ENCODE measurements around the gene TOR1AIP1.
"Not testable (repeated sequence)": the region's sequence is repeated elsewhere in the genome, so short reads cannot be mapped to it uniquely, and the experiment has no call there.

Gene TOR1AIP1, protein sequence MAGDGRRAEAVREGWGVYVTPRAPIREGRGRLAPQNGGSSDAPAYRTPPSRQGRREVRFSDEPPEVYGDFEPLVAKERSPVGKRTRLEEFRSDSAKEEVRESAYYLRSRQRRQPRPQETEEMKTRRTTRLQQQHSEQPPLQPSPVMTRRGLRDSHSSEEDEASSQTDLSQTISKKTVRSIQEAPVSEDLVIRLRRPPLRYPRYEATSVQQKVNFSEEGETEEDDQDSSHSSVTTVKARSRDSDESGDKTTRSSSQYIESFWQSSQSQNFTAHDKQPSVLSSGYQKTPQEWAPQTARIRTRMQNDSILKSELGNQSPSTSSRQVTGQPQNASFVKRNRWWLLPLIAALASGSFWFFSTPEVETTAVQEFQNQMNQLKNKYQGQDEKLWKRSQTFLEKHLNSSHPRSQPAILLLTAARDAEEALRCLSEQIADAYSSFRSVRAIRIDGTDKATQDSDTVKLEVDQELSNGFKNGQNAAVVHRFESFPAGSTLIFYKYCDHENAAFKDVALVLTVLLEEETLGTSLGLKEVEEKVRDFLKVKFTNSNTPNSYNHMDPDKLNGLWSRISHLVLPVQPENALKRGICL

DNA sequence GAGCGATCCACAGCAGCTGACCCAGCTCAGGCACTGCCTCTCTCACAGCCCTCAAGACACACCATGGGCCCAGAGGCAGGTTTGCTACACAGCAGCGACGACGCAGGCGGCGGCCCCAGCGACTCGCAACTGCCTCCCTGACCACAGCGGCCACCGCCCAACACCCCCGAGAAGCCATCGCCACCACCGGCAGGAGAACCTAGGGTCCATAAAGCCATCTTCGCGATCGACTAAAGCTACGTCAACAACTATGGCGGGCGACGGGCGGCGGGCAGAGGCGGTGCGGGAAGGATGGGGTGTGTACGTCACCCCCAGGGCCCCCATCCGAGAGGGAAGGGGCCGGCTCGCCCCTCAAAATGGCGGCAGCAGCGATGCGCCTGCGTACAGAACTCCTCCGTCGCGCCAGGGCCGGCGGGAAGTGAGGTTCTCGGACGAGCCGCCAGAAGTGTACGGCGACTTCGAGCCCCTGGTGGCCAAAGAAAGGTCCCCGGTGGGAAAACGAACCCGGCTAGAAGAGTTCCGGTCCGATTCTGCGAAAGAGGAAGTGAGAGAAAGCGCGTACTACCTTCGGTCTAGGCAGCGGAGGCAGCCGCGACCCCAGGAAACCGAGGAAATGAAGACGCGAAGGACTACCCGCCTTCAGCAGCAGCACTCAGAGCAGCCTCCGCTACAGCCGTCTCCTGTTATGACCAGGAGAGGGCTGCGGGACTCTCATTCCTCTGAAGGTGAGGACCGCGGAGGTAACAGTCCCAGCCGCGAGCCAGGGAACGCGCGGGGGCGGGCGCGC lies at the start of gene TOR1AIP1:
Gene TOR1AIP1 (plus strand): TSS at position 33 of the 787 bp plus-strand sequence. CDS start 218 bp downstream, at position 251.
- Mint-ChIP-seq H3K27ac (peak within 1 kb of the TSS; percentile 99), H3K27me3 (no peaks in the 10 kb centered on the region), H3K36me3 (ENCODE audit: low read depth) (peaks cover 26% of the 10 kb centered on the region), H3K4me1 (ENCODE audit: low read depth) (peaks cover 72% of the 10 kb centered on the region), H3K4me3 (peak within 1 kb of the TSS; percentile 94), H3K9me3 (no peaks in the 10 kb centered on the region)

DNA sequence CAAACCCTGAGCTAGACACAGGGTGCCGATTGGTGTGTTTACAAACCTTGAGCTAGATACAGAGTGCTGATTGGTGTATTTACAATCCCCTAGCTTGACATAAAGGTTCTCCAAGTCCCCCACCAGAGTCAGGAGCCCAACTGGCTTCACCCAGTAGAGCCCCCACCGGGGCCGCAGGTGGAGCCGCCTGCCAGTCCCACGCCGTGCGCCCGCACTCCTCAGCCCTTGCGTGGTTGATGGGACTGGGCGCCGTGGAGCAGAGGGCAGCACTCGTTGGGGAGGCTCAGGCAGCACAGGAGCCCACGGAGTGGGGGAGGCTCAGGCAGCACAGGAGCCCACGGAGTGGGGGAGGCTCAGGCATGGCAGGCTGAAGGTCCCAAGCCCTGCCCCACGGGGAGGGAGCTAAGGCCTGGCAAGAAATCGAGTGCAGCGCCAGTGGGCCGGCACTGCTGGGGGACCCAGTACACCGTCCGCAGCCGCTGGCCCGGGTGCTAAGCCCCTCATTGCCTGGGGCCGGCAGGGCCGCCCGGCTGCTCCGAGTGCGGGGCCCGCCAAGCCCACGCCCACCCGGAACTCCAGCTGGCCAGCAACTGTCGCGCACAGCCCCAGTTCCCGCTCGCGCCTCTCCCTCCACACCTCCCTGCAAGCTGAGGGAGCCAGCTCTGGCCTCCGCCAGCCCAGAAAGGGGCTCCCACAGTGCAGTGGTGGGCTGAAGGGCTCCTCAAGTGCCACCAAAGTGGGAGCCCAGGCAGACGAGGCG lies 45.2 kb upstream of the TOR1AIP1 start:
- peaks cover 17% of the 10 kb centered on the region for H3K36me3 Mint-ChIP-seq (ENCODE audit: low read depth)
- H3K4me1 Mint-ChIP-seq (ENCODE audit: low read depth); H3K27ac Mint-ChIP-seq; H3K27me3 Mint-ChIP-seq; H3K4me3 Mint-ChIP-seq; H3K9me3 Mint-ChIP-seq: not testable (repeated sequence)

DNA sequence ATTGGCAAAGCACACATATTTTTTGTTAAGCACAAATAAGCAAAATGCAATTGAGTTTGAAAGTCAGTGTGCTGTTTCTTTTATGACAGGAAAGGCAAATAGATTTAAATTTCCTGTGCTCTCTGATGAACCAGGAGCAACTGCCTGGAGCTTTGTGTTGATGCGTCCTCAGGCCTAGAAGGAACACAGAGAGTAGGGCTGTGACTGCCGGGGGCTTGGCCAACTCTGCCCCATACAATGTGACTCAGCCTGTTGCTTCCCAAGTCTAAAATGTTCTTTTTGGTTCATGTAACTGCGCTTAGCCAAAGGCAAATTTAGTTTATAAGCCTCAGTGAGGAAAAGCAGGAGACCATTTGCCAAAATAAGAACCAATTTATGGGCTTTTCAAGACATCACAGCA lies 42.0 kb upstream of the TOR1AIP1 start:
- Mint-ChIP-seq H3K27ac (no peak overlapping the region), H3K9me3 (no peaks in the 10 kb centered on the region), H3K4me1 (ENCODE audit: low read depth) (no peaks in the 10 kb centered on the region), H3K4me3 (no peak overlapping the region), H3K36me3 (ENCODE audit: low read depth) (peaks cover 30% of the 10 kb centered on the region), H3K27me3 (no peaks in the 10 kb centered on the region)

DNA sequence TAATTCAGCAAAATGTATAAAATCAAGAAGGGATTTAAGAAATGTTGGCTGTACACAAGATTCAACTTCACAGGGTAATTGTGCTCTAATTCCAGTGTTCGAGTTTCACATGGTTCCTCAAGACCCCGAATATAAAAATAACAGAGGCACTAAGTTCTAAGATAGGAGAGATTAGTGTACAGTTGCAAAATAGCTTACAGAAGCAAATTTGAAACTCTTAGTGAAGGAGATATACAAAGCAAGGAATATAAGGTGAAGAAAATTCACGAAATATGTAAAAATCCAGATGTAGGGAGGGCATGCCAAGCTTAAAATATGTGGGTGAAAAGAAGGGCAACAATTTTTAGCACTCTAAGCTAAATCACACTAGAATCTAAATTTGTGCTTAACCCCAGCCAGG lies 33.9 kb upstream of the TOR1AIP1 start:
- H3K4me1 Mint-ChIP-seq (ENCODE audit: low read depth): no peaks in the 10 kb centered on the region
- no peak overlapping the region for H3K27ac Mint-ChIP-seq
- peaks cover 61% of the 10 kb centered on the region for H3K36me3 Mint-ChIP-seq (ENCODE audit: low read depth)
- H3K27me3 Mint-ChIP-seq: no peaks in the 10 kb centered on the region
- no peak overlapping the region for H3K4me3 Mint-ChIP-seq
- no peaks in the 10 kb centered on the region for H3K9me3 Mint-ChIP-seq

DNA sequence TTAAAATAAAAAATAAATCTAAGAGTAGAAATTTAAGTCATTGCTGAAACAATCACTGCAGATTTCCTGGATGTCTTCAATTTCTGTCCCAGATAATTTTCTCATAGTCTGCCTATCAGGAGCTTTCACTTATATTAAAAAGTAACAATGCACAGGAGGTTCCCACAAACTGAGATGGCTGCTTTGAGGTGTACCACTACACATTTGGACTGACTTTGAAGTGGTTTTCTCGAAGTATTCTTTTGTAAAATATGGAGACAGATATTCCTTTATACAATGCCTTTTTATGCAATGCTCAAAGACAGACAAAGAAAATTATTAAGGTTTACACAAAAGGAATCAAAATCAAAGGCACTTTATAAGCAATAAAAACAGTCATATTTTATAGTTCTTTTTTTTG lies 29.0 kb upstream of the TOR1AIP1 start:
- H3K27ac Mint-ChIP-seq: no peak overlapping the region

DNA sequence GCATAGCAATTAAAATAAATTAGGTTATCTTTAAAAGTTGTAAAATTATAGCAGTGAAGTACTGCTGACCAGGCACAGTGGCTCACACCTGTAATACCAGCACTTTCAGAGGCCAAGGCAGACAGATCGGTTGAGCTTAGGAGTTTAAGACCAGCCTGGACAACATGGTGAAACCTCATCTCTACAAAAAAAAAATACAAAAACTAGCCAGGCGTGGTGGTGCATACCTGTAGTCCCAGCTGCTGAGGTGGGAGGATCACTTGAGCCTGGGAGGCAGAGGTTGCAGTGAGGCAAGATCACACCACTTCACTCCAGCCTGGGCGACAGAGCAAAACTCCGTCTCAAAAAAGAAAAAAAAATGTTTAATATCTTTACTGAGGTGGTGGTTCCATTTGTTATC lies 26.3 kb upstream of the TOR1AIP1 start:
- peaks cover 57% of the 10 kb centered on the region for H3K36me3 Mint-ChIP-seq (ENCODE audit: low read depth)
- H3K4me1 Mint-ChIP-seq (ENCODE audit: low read depth); H3K4me3 Mint-ChIP-seq; H3K27ac Mint-ChIP-seq; H3K9me3 Mint-ChIP-seq; H3K27me3 Mint-ChIP-seq: not testable (repeated sequence)

More for the DNA sequence above, 29.0 kb upstream of the TOR1AIP1 start:
- Mint-ChIP-seq H3K4me3 (no peak overlapping the region), H3K9me3 (no peaks in the 10 kb centered on the region), H3K36me3 (ENCODE audit: low read depth) (peaks cover 60% of the 10 kb centered on the region), H3K4me1 (ENCODE audit: low read depth) (no peaks in the 10 kb centered on the region), H3K27me3 (no peaks in the 10 kb centered on the region)

DNA sequence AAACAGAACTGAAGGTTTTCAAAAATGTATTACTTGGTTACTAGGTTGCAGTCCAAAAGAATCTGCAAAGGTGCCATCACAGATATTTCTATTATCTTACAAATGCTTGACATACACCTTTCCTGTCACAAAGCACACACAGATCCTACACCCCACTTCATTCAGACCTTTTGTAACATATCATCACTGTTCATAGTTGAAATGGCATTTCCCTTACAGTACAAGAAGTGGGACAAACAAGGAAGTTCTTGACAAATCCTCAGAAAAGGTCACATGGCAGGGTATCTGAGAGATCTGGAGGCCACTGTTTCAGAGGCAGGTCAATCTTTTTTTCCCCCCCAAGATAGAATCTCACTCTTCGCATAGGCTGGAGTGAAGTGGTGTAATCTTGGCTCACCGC lies 25.8 kb upstream of the TOR1AIP1 start:
- H3K4me1 Mint-ChIP-seq (ENCODE audit: low read depth): no peaks in the 10 kb centered on the region
- H3K27me3 Mint-ChIP-seq: no peaks in the 10 kb centered on the region
- H3K9me3 Mint-ChIP-seq: no peaks in the 10 kb centered on the region
- peaks cover 56% of the 10 kb centered on the region for H3K36me3 Mint-ChIP-seq (ENCODE audit: low read depth)
- H3K27ac Mint-ChIP-seq: no peak overlapping the region
- H3K4me3 Mint-ChIP-seq: no peak overlapping the region

DNA sequence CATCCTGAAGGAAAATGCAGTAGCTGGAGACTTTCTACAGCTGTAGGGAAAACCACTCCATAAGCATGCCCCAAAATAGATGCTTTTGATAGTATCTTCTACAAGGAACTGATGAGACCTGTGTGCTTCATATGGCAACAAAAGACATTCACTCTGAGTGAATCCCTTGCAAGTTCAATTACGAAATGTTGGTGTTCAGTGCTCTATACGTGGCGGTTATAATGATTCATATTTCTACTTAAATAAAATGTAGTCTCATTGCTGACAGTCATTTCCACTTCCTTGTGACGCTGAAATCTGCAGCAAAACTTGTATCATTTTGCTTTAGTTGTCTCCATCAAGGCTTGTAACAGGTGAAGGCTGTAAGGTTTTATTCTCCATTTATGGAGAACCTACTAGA lies 25.1 kb upstream of the TOR1AIP1 start:
- Mint-ChIP-seq H3K27me3 (no peaks in the 10 kb centered on the region), H3K9me3 (no peaks in the 10 kb centered on the region), H3K4me3 (no peak overlapping the region), H3K4me1 (ENCODE audit: low read depth) (no peaks in the 10 kb centered on the region), H3K27ac (no peak overlapping the region), H3K36me3 (ENCODE audit: low read depth) (peaks cover 52% of the 10 kb centered on the region)

DNA sequence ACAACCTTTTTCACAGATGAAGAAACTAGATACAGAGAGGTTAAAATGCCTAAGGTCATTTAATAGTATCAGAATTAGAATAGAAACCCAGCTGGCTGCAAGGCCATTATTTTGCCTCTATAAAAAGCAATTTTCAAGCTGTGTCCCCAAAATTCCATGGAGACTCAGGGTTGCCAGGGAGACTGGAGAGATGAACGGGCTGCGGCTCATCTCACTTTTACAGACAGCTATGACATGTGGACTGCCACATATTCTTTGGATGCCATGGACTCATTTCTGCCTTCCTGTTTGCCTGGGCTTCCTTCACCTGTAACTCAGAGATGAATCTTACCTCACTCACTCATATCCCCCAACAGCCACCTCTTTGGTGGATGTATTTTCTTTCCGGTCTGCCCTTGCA lies 21.4 kb upstream of the TOR1AIP1 start:
- Mint-ChIP-seq H3K4me3 (no peak overlapping the region), H3K27ac (no peak overlapping the region), H3K36me3 (ENCODE audit: low read depth) (peaks cover 60% of the 10 kb centered on the region), H3K9me3 (no peaks in the 10 kb centered on the region), H3K4me1 (ENCODE audit: low read depth) (no peaks in the 10 kb centered on the region), H3K27me3 (no peaks in the 10 kb centered on the region)

DNA sequence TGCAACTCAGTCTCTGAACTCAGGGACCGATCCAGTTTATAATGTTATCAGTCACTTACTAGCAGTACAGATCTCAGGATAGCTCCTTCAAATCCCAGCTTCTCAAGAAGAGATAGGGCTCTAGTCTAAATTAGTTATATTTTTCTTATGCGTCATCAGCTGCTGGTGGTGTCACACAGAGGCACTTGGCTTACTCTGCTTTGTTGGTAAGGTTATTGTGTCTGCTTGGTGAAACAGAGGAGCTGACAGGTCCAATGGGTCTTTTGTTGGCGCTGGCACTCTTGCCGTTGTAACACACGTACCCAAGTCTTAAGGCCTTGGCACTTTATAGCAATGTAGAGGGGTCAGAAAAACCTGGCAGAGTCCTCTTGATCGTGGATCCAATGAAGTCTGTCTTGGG lies 16.7 kb upstream of the TOR1AIP1 start:
- H3K36me3 Mint-ChIP-seq (ENCODE audit: low read depth): peaks cover 55% of the 10 kb centered on the region
- H3K9me3 Mint-ChIP-seq: no peaks in the 10 kb centered on the region
- H3K4me1 Mint-ChIP-seq (ENCODE audit: low read depth): no peaks in the 10 kb centered on the region
- no peaks in the 10 kb centered on the region for H3K27me3 Mint-ChIP-seq
- H3K27ac Mint-ChIP-seq: no peak overlapping the region
- no peak overlapping the region for H3K4me3 Mint-ChIP-seq

DNA sequence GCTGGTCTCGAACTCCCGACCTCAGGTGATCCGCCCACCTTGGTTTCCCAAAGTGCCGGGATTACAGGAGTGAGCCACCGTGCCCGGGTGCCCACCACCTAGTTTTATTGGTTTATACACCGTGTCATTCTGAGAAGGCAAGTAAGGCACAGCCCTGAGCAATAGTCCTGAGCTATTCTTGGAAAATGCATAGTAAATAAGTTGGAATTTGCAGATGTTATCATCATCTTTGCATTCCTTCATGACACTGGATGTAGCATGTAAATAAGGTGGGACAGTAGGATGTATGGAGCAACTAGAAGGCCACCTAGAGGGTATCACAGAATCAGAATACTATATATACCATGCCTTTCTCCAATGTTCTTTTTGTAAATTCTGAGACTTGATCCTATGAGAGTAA lies 15.5 kb upstream of the TOR1AIP1 start:
- Mint-ChIP-seq H3K4me3 (no peak overlapping the region), H3K9me3 (no peaks in the 10 kb centered on the region), H3K27ac (no peak overlapping the region), H3K27me3 (no peaks in the 10 kb centered on the region), H3K36me3 (ENCODE audit: low read depth) (peaks cover 51% of the 10 kb centered on the region), H3K4me1 (ENCODE audit: low read depth) (peaks cover 3% of the 10 kb centered on the region)

DNA sequence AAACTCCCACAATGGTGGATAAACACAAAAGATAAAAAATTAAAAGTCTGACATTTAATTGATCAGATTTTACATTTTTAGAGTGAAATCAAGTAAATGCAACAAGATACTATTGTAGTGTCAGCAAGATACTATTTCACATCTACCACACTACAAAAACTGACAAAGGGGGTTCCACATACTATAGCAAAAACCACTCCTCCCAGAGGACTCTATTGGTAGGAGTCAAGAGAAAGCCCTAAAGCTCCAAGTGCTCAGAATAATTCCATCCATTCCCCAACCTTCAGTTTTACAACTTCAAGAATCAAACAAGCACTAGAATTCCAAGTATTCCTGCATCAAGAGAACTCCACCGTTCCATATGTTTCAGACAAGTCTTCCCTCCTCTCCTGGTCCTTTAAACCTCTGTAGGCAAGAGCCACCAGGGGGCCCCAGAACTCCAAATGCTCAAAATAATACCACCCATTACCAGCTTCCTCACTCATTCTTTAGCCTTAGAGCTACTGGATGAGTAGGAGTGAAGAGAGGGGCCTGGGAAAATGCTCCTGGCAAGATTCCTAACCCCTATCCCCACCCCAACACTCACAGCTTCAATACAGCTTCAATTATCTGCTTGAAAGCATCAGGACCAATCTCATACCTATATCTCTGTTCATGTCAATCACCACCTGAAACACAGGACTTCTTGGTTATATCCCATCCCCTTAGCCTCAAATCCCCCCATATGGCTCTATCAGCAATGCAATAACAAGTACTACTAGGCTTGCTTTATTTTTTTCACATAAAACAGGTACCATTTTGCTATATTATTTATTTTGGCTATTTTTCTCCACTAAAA lies 14.4 kb upstream of the TOR1AIP1 start:
- Mint-ChIP-seq H3K4me3 (no peak overlapping the region), H3K27ac (no peak overlapping the region), H3K4me1 (ENCODE audit: low read depth) (peaks cover 13% of the 10 kb centered on the region), H3K36me3 (ENCODE audit: low read depth) (peaks cover 54% of the 10 kb centered on the region), H3K9me3 (no peaks in the 10 kb centered on the region), H3K27me3 (no peaks in the 10 kb centered on the region)

DNA sequence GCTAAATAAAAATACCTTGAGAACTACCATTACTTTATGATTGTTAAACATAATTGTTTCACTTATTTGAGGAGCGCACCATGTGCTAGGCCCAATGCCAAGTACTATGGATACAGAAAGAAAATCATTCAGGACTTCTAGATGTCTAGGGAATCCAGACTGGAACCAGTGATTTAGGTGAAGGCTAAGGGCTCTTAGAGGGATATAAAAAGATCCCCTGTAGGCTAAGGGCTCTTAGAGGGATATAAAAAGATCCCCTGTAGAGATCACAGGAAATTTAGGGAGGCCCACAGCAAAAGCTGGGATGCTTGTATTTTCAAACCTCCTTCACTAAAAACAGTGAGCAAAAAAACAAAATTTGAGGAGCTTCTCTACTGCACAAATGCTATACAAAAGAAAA lies 11.2 kb upstream of the TOR1AIP1 start:
- Mint-ChIP-seq H3K9me3 (no peaks in the 10 kb centered on the region), H3K27me3 (no peaks in the 10 kb centered on the region), H3K4me1 (ENCODE audit: low read depth) (peaks cover 34% of the 10 kb centered on the region), H3K36me3 (ENCODE audit: low read depth) (peaks cover 53% of the 10 kb centered on the region), H3K27ac (no peak overlapping the region), H3K4me3 (no peak overlapping the region)

DNA sequence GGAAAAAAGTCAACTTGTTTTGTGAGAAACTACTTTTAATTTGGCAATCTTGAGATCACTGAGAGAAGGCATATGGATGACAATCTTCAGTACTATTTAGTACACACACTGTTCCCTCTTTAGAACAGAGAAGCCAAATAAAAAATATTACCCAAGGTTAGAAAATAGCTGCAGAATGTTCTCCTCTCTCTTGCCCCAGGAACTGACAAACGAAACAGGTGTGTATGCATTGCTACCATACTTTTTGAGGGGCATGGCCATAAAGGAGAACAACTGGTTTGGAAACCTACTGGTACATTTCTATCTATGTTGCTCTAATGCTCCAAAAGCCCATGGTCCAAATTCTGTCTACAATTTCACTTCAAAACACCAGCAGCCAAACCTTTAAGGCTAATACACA lies 10.1 kb upstream of the TOR1AIP1 start:
- Mint-ChIP-seq H3K4me1 (ENCODE audit: low read depth) (peaks cover 43% of the 10 kb centered on the region), H3K27me3 (no peaks in the 10 kb centered on the region), H3K4me3 (no peak overlapping the region), H3K27ac (peak overlapping the region; percentile 38), H3K9me3 (no peaks in the 10 kb centered on the region), H3K36me3 (ENCODE audit: low read depth) (peaks cover 53% of the 10 kb centered on the region)

All from stimulated activated naive CD8-positive, alpha-beta T cell treated with anti-CD3 and anti-CD28 coated beads, Interleukin-15, Interleukin-2, amounts not matched to agents 100 ng/mL and 50 ng/mL, for 24 hours (primary cell).